GM13976 (cell line): Measurements from ENCODE around the gene BCL11B.

Experiments used
- DNase-seq: peaks from one replicate; pipeline ENCODE4 v3.0.0; 2012; ENCODE audit warnings: low spot score
- in situ Hi-C: fragments of 300-500 bp; cut with MboI; formaldehyde crosslinking; loops from one replicate; pipeline ENCODE4 v1.12.0; 2022; ENCODE audit warnings: low sequenced_read_pairs, mixed read lengths, inconsistent platforms; ENCODE audit not compliant: unreplicated experiment
- TF ChIP-seq, protein P1 (sequence below): IDR thresholded peaks from 2 replicates; pipeline ENCODE4 v1.5.1; 2012; ENCODE audit warnings: borderline replicate concordance, mild to moderate bottlenecking; ENCODE audit not compliant: insufficient read depth; ENCODE audit errors: extremely low read depth, missing control alignments, control extremely low read depth

The BCL11B gene

DNA sequence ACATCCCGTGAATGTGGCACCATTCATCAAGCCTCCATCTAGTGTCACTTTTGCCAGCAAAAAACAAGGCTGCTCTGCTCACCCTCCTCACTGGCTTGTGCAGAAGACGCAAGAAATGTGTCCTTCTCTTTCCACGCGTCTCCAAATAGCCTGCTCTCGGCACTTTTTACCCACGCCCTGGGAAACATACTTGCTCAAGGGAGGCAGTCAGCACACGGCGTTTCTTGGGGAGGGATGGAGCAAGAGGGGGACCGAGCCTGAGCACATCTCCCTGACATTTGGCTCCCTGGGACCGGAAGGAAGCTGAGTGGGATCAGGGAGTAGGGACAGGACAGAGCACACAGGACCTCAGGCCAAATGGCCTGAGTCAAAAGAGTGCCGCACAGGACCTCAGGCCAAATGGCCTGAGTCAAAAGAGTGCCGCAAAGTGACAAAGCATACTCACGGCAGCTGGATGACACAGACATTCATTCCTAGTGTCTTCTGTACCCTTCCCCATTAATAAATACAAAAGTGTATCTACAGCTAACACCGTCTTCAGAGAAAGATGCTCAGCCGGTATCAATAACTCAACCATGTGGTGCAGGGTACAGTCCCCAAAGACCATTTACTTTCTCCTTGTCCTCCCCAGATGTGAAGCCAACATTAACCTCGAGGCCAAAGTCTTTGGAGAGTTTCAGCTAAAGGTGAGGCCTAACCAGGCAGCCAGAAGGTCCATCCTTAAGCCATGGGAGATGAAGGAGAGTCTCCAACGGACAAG, 7.1 kb downstream of the BCL11B start:
- no peak for DNase-seq
- TF ChIP-seq, protein P1, sequence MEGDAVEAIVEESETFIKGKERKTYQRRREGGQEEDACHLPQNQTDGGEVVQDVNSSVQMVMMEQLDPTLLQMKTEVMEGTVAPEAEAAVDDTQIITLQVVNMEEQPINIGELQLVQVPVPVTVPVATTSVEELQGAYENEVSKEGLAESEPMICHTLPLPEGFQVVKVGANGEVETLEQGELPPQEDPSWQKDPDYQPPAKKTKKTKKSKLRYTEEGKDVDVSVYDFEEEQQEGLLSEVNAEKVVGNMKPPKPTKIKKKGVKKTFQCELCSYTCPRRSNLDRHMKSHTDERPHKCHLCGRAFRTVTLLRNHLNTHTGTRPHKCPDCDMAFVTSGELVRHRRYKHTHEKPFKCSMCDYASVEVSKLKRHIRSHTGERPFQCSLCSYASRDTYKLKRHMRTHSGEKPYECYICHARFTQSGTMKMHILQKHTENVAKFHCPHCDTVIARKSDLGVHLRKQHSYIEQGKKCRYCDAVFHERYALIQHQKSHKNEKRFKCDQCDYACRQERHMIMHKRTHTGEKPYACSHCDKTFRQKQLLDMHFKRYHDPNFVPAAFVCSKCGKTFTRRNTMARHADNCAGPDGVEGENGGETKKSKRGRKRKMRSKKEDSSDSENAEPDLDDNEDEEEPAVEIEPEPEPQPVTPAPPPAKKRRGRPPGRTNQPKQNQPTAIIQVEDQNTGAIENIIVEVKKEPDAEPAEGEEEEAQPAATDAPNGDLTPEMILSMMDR, result no peak
- in situ Hi-C loops, result no loop called here

DNA sequence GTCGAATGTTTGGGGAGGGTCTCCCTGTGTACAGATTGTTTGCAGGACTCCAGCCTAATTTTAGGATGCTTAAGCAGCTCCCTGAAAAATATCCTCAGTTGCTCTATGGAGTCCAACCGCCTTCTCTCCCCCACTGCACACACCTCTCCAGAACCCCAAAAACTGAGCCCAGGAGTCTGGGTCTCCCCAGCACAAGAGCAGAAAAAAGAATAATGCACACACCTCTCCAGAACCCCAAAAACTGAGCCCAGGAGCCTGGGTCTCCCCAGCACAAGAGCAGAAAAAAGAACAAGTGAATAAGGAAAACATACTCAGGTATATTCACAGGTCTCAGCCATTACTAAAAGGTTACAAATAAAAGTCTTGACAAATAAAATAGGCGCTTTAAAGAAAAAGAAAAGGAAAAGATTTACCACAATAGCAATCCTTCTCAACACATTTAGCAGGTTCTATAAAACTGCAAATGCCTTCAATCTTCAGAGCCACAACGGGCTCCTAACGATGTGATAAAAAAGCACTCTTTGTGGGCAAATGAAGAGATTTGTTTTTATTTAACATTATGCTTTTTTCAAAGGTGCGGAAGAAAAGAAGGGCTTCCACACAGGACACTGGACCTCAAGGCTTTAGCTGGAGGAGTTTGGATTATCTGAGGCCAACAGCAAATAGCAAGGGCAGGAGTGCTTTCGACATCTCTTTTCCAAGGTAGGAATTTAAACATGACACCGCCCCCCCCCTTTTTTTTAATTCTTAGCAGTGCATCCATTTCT, 8.2 kb downstream of the BCL11B start:
- DNase-seq, result no peak
- in situ Hi-C loops, result no loop called here
- TF ChIP-seq, protein P1, result no peak

DNA sequence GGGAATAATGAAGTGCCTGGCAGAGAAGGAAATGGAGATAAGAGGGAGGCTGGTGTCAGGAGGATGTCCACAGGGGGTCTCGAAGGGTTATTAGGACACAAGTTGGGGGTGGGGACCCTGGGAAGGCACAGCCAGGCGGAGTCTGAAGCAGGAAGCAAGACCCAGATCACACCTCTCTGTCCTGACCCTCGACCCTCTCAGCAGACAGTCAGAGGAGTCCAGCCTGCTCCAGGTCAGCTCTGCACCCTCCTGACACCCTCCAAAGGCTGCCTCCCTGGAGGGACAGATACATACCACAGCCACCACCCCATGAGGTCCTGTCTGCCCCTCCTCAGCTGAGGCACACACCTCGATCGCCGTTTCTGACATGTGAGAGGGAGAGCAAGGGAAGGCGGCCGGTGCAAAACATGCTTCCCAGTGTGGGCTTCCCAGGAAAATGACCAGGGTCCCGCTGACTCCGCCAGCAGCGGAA, 9.0 kb downstream of the BCL11B start:
- in situ Hi-C loops, result no loop called here
- TF ChIP-seq, protein P1, result no peak

DNA sequence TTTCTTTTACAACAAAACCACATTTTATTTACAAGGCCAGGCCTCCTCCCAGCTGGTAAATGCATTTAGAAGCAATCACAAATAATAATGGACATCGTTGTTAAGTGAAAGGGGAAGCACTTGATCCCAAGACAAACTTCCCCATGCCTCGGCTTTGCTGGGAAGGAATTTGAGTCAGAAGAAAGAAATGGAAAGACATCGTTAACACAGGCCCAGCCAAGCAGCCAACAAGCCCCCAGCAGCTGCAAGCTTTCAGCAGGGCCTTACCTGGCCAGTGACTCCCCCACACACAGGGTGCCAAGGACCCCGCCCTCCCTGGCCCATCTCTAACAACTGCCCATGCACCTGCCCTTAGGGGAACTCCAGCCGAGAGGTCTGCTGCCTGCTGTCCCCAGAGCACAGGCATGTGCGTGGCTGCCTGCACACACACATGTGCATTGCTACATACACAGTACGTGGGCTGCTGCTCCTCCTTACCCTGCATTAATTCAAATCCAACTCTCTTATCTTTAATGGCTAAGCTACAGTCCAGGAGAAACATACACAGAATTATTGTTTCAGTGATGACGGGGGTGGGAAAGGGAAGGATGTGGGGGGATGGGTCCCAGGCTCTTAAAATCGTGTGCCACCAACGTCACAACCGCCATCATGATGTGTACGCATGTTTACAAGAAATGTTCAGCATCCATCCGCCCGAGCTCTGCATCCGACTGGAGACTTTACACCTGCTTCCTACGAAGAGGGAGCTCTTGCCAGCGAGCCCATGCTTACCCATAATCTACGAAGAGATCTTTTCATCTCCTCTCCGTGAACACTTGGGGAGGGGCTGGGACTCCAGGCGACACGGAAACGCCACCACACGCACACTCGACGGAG, 9.8 kb downstream of the BCL11B start:
- TF ChIP-seq, protein P1, result no peak
- in situ Hi-C loops, result no loop called here
- DNase-seq, result no peak

More for the DNA sequence above, 9.0 kb downstream of the BCL11B start:
- DNase-seq, result no peak

DNA sequence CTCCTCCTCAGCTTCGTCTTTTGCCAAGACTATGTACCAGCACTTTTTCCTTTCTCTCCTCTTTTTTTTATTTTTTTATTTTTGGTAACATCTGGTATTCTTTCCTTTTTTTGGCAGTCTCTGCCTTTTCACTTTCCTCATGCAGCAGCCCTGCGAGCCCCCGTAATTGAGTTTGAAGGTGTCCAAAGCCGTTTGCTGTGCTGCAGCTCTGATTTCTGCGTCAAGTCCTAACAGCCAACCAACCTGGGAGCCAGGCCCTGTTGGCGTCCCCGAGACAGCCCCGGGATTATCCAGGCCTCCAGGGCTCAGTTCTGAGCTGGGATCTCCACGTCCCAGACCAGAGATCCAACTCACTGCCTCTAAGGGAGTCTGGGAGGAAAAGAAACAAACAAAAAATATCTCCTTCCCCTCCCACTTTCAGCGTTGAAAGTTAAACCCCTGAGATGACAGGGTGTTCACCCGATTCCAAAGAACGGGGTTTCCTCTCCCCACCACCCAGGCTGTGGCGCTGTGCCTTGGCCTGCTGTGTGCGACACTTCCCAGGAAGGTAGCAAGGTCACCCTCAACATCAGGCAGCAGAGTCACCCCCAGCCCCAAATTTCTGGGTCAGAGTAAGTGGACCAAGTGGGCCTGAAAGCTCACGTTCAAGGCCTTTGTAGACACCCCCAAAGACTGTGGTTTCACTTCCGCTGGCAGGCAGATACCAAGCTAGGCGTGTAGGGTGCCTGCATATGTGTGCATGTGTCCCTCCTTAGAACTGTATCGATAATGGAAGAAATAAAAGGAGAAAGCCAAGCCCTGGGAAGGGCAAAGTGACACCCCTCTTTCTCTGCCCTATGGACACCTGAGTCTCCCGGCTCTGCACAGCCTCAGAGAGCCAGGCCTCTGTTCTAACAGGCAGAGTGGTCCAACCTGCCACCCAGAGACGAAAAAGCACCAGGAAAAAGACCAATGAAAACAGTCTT, 11.1 kb downstream of the BCL11B start:
- in situ Hi-C loops, result no loop called here
- TF ChIP-seq, protein P1, result no peak

More for the DNA sequence above, 11.1 kb downstream of the BCL11B start:
- no peak for DNase-seq
